ENCODE measurements around the gene BST1. TPM values are rescaled to one million over a fixed set of nuclear protein-coding genes. Genes with fewer than 3 reads are reported as not detected.

BST1 gene
- total RNA-seq, 1 donor, result 31.8 TPM

DNA sequence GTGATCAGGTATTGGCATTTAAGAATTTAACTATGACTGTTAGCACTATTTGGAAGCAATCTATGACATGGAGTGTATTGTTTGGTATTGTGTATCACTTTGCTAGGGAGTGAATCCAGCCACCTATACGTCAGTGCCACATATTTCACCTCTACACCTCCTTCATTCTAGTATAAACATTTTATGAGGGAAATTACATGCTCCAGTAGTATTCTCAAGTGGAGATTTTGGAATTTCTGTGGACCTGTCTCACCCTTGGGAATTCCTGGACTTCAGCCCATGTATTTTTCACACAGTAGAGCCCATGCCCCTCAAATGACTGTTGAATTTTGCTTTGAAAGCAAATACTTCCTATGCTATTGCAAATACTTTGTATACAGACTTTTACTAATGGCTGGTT is 11.3 kb downstream of the BST1 start:
- Histone ChIP-seq H2AFZ (ENCODE audit: low read length) (no peak overlapping the region), H3K4me3 (ENCODE audit: insufficient read depth, low read length) (no peak overlapping the region), H3K27me3 (ENCODE audit: insufficient read depth, low read length) (no peaks in the 10 kb centered on the region), H4K20me1 (ENCODE audit: insufficient read depth, low read length) (no peaks in the 10 kb centered on the region), H3K4me1 (ENCODE audit: insufficient read depth, low read length) (peaks cover 36% of the 10 kb centered on the region), H3K27ac (ENCODE audit: low read depth, low read length) (peak overlapping the region; percentile 80), H3K9me3 (ENCODE audit: low read depth, low read length) (no peaks in the 10 kb centered on the region), H3K4me2 (ENCODE audit: insufficient read depth, low read length) (peak overlapping the region; percentile 29), H3K79me2 (ENCODE audit: insufficient read depth, low read length) (no peaks in the 10 kb centered on the region), H3K36me3 (ENCODE audit: insufficient read depth, low read length) (no peaks in the 10 kb centered on the region)
- TF ChIP-seq, protein P1, sequence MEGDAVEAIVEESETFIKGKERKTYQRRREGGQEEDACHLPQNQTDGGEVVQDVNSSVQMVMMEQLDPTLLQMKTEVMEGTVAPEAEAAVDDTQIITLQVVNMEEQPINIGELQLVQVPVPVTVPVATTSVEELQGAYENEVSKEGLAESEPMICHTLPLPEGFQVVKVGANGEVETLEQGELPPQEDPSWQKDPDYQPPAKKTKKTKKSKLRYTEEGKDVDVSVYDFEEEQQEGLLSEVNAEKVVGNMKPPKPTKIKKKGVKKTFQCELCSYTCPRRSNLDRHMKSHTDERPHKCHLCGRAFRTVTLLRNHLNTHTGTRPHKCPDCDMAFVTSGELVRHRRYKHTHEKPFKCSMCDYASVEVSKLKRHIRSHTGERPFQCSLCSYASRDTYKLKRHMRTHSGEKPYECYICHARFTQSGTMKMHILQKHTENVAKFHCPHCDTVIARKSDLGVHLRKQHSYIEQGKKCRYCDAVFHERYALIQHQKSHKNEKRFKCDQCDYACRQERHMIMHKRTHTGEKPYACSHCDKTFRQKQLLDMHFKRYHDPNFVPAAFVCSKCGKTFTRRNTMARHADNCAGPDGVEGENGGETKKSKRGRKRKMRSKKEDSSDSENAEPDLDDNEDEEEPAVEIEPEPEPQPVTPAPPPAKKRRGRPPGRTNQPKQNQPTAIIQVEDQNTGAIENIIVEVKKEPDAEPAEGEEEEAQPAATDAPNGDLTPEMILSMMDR (IDR thresholded peaks at IDR 0.05; ENCODE audit: extremely low read depth, low read depth, low read length), result no peak
- no peak for DNase-seq (ENCODE audit: insufficient read length, low spot score, missing footprints)

DNA sequence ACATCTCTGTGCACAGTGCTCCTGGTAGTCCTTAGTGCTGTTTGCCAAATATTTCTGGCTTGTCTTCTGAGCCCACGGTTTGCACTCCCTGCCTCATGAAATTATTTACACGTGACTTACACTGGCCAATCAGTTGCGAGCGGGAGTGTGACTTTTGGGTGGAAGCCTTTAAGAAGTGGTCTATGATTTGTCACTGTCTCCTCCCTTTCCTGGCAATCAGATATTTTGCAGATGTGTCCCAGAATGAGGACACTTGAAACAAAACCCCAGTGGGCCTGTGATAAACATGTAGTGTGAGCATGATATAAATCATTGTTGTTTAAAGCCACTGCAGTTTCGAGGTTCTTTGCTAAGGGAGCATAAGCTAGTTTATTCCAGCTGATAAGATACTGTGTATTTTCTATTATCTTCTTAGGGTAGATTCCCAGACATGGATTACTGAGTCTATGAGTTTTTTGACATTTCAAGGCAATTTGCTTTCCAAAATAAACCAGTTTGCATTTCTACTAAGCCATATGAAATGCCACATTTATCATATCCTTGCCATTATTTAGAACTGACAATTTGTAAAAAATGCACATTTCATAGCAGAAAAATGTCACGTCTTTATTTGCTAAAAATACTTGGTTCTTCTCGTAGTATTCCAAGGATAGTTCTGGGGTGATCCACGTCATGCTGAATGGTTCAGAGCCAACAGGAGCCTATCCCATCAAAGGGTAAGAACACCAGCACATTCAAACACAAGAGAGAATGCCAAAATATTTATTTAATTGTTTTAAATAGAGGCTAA is 12.0 kb downstream of the BST1 start:
- Histone ChIP-seq H3K36me3 (ENCODE audit: insufficient read depth, low read length) (no peaks in the 10 kb centered on the region), H3K4me3 (ENCODE audit: insufficient read depth, low read length) (no peak overlapping the region), H3K4me1 (ENCODE audit: insufficient read depth, low read length) (peaks cover 36% of the 10 kb centered on the region), H3K9me3 (ENCODE audit: low read depth, low read length) (no peaks in the 10 kb centered on the region), H3K27me3 (ENCODE audit: insufficient read depth, low read length) (no peaks in the 10 kb centered on the region), H3K4me2 (ENCODE audit: insufficient read depth, low read length) (peak overlapping the region; percentile 29), H4K20me1 (ENCODE audit: insufficient read depth, low read length) (no peaks in the 10 kb centered on the region), H3K79me2 (ENCODE audit: insufficient read depth, low read length) (no peaks in the 10 kb centered on the region), H2AFZ (ENCODE audit: low read length) (no peak overlapping the region), H3K27ac (ENCODE audit: low read depth, low read length) (peak overlapping the region; percentile 80)
- no peak for DNase-seq (ENCODE audit: insufficient read length, low spot score, missing footprints)
- TF ChIP-seq, protein P1 (IDR thresholded peaks at IDR 0.05; ENCODE audit: extremely low read depth, low read depth, low read length), result no peak

DNA sequence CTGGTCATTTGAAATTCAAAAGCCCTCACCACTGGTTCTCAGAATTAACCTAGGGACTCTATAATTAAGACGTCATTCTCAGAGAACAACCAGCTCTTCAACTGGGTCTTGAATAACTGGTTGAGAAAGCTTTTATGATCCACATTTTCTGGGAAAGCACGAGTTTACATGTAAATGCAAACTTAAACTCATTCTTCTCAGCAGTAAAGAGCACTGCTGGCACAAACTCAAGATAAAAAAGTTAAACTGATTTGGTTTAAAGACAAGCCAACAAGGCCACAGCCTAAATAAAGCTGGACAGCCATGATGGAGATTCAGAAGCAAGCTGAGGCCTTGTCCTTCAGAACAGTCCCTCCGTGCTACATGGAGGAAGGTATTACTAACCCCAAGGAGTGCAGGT is 13.2 kb downstream of the BST1 start:
- no peaks in the 10 kb centered on the region for H3K36me3 ChIP-seq (ENCODE audit: insufficient read depth, low read length)
- H2AFZ ChIP-seq (ENCODE audit: low read length), result peak overlapping the region; percentile 17
- no peak overlapping the region for H3K4me2 ChIP-seq (ENCODE audit: insufficient read depth, low read length)
- H3K27ac ChIP-seq (ENCODE audit: low read depth, low read length), result peak overlapping the region; percentile 80
- no peak for DNase-seq (ENCODE audit: insufficient read length, low spot score, missing footprints)
- TF ChIP-seq, protein P1 (IDR thresholded peaks at IDR 0.05; ENCODE audit: extremely low read depth, low read depth, low read length), result no peak
- H3K79me2 ChIP-seq (ENCODE audit: insufficient read depth, low read length), result no peaks in the 10 kb centered on the region
- no peaks in the 10 kb centered on the region for H3K9me3 ChIP-seq (ENCODE audit: low read depth, low read length)
- H3K27me3 ChIP-seq (ENCODE audit: insufficient read depth, low read length), result no peaks in the 10 kb centered on the region
- H3K4me3 ChIP-seq (ENCODE audit: insufficient read depth, low read length), result no peak overlapping the region
- peaks cover 36% of the 10 kb centered on the region for H3K4me1 ChIP-seq (ENCODE audit: insufficient read depth, low read length)
- no peaks in the 10 kb centered on the region for H4K20me1 ChIP-seq (ENCODE audit: insufficient read depth, low read length)

DNA sequence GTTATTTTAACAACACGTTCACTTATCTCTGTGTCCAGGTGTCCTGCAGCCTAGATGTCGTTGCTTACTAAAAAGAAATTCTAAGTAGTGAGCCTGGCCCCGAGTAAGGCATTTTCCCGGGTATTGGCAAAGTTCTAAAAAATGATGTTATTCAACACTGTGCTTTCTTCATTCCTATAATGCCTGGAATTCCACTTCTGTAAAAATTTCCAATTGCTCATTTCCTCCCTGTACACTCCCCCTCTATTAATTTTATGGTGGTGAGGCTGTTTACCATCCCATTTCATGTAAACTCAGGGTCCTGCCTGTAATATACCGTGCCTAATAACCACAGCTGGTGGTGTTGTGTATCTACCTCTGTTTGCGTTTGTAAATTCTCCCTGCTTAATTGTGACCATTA is 14.2 kb downstream of the BST1 start:
- H4K20me1 ChIP-seq (ENCODE audit: insufficient read depth, low read length), result no peaks in the 10 kb centered on the region
- peak overlapping the region; percentile 47 for H3K4me2 ChIP-seq (ENCODE audit: insufficient read depth, low read length)
- no peaks in the 10 kb centered on the region for H3K79me2 ChIP-seq (ENCODE audit: insufficient read depth, low read length)
- peak overlapping the region; percentile 62 for H3K27ac ChIP-seq (ENCODE audit: low read depth, low read length)
- H2AFZ ChIP-seq (ENCODE audit: low read length), result no peak overlapping the region
- peak overlapping the region; percentile 11 for H3K4me3 ChIP-seq (ENCODE audit: insufficient read depth, low read length)
- DNase-seq (ENCODE audit: insufficient read length, low spot score, missing footprints), result peak; percentile 76
- H3K4me1 ChIP-seq (ENCODE audit: insufficient read depth, low read length), result peaks cover 36% of the 10 kb centered on the region
- no peaks in the 10 kb centered on the region for H3K36me3 ChIP-seq (ENCODE audit: insufficient read depth, low read length)
- no peaks in the 10 kb centered on the region for H3K27me3 ChIP-seq (ENCODE audit: insufficient read depth, low read length)
- no peaks in the 10 kb centered on the region for H3K9me3 ChIP-seq (ENCODE audit: low read depth, low read length)
- TF ChIP-seq, protein P1 (IDR thresholded peaks at IDR 0.05; ENCODE audit: extremely low read depth, low read depth, low read length), result no peak

All from osteoblast (primary cell).